ENCODE measurements around the gene LATS1.
"Not testable (repeated sequence)": the region's sequence is repeated elsewhere in the genome, so short reads cannot be mapped to it uniquely, and the experiment has no call there.

The LATS1 gene

GRCh38 chr6:149717588-149718458, at the start of gene LATS1:
LATS1 (minus strand) TSS chr6:149718101; CDS start chr6:149702126, 15,975 bp downstream.
- no peak for TF ChIP-seq Cebpa-rat (IDR thresholded peaks at IDR 0.05)
- Histone ChIP-seq H3K4me1 (peaks cover 18 to 27% (median 22%) of the 10 kb centered on the region in 10 experiments), H3K27ac (peak within 1 kb of the TSS; percentile 94 to 98 (median 96)), H3K27me3 (no peaks in the 10 kb centered on the region), H3K4me3 (peak within 1 kb of the TSS; percentile 89 to 99 (median 95)), H3K4me2 (peak within 1 kb of the TSS; percentile 77 to 97 (median 92)), H3K9me3 (replicated peaks in 1 of 11) (no peaks in the 10 kb centered on the region), H3K9ac (peak within 1 kb of the TSS; percentile 96 to 99 (median 98)), H4K20me1 (peaks cover 24 to 49% (median 40%) of the 10 kb centered on the region in 11 experiments; a peak in 21 of 22 replicates), H3K36me3 (peaks cover 8 to 48% (median 23%) of the 10 kb centered on the region in 11 experiments; a peak in 19 of 22 replicates)

- H3K9ac ChIP-seq = no peak overlapping the region
- no peak for TF ChIP-seq Cebpa-rat (IDR thresholded peaks at IDR 0.05)
- H3K4me3 ChIP-seq = peak overlapping the region in 2 of 10 experiments; percentile 2 to 29; a peak in 3 of 20 replicates
- no peak overlapping the region for H3K4me2 ChIP-seq
- H3K36me3 ChIP-seq = peaks cover 43 to 76% (median 64%) of the 10 kb centered on the region in 11 experiments
- peaks cover 26 to 40% (median 36%) of the 10 kb centered on the region in 11 experiments for H3K9me3 ChIP-seq (replicated peaks in 1 of 11)
- peaks cover 0 to 55% (median 24%) of the 10 kb centered on the region in 11 experiments; a peak in 13 of 22 replicates for H4K20me1 ChIP-seq
- peaks cover 5 to 13% (median 9%) of the 10 kb centered on the region in 10 experiments; a peak in 18 of 20 replicates for H3K4me1 ChIP-seq
- no peaks in the 10 kb centered on the region for H3K27me3 ChIP-seq
- H3K27ac ChIP-seq = no peak overlapping the region
Measured at GRCh38 chr6:149766156-149766769, 48.4 kb upstream of the LATS1 start.

- H3K27me3 ChIP-seq = no peaks in the 10 kb centered on the region
- H3K4me2 ChIP-seq = peak overlapping the region in 1 of 11 experiments; percentile 26; a peak in 1 of 22 replicates
- peaks cover 53 to 74% (median 63%) of the 10 kb centered on the region in 11 experiments for H3K36me3 ChIP-seq
- no peak for TF ChIP-seq Cebpa-rat (IDR thresholded peaks at IDR 0.05)
- H3K9me3 ChIP-seq (replicated peaks in 1 of 11) = peaks cover 26 to 40% (median 36%) of the 10 kb centered on the region in 11 experiments
- peaks cover 6 to 22% (median 18%) of the 10 kb centered on the region in 10 experiments; a peak in 18 of 20 replicates for H3K4me1 ChIP-seq
- no peak overlapping the region for H3K27ac ChIP-seq
- peaks cover 7 to 58% (median 29%) of the 10 kb centered on the region in 11 experiments; a peak in 15 of 22 replicates for H4K20me1 ChIP-seq
- no peak overlapping the region for H3K4me3 ChIP-seq
- no peak overlapping the region for H3K9ac ChIP-seq
Measured at GRCh38 chr6:149763866-149764265, 46.0 kb upstream of the LATS1 start.

GRCh38 chr6:149761438-149761837, 43.5 kb upstream of the LATS1 start:
- no peak for TF ChIP-seq Cebpa-rat (IDR thresholded peaks at IDR 0.05)
- Histone ChIP-seq H3K4me1 (peaks cover 6 to 22% (median 18%) of the 10 kb centered on the region in 10 experiments; a peak in 18 of 20 replicates), H3K27me3 (no peaks in the 10 kb centered on the region), H3K4me2 (peak overlapping the region in 6 of 11 experiments; percentile 8 to 46 (median 33); a peak in 9 of 22 replicates), H3K27ac (peak overlapping the region in 4 of 11 experiments; percentile 26 to 51 (median 39); a peak in 6 of 22 replicates), H3K4me3 (no peak overlapping the region), H3K9ac (no peak overlapping the region), H4K20me1 (peaks cover 15 to 62% (median 48%) of the 10 kb centered on the region in 11 experiments; a peak in 20 of 22 replicates), H3K9me3 (replicated peaks in 1 of 11) (peaks cover 23 to 31% (median 26%) of the 10 kb centered on the region in 11 experiments), H3K36me3 (peaks cover 39 to 69% (median 55%) of the 10 kb centered on the region in 11 experiments)

DNA sequence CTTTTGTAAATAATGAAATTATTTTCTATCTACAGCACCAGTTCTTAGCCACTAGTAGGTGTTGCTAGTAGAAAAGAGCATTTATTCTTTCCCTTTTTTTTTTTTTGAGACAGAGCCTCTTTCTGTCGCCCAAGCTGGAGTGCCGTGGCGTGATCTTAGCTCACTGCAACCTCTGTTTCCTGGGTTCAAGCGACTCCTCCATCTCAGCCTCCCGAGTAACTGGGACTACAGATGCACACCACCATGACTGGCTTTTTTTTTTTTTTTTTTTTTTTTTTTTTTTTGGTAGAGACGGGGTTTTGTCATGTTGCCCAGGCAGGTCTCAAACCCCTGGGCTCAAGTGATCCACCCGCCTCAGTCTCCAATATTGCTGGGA, 38.3 kb upstream of the LATS1 start:
- Histone ChIP-seq H3K27me3 (no peaks in the 10 kb centered on the region), H3K4me3 (no peak overlapping the region), H3K9me3 (replicated peaks in 1 of 11) (no peaks in the 10 kb centered on the region), H3K4me2 (no peak overlapping the region), H3K9ac (no peak overlapping the region), H3K27ac (no peak overlapping the region), H3K36me3 (peaks cover 25 to 74% (median 37%) of the 10 kb centered on the region in 11 experiments), H3K4me1 (peaks cover 23 to 58% (median 43%) of the 10 kb centered on the region in 10 experiments), H4K20me1 (peaks cover 52 to 100% (median 90%) of the 10 kb centered on the region in 11 experiments; a peak in 21 of 22 replicates)
- TF ChIP-seq Cebpa-rat (IDR thresholded peaks at IDR 0.05) = no peak

GRCh38 chr6:149755300-149756260, 37.7 kb upstream of the LATS1 start:
- no peaks in the 10 kb centered on the region for H3K27me3 ChIP-seq
- no peak for TF ChIP-seq Cebpa-rat (IDR thresholded peaks at IDR 0.05)
- no peak overlapping the region for H3K27ac ChIP-seq
- H3K4me1 ChIP-seq = peaks cover 29 to 58% (median 44%) of the 10 kb centered on the region in 10 experiments
- no peaks in the 10 kb centered on the region for H3K9me3 ChIP-seq (replicated peaks in 1 of 11)
- H3K4me2 ChIP-seq = peak overlapping the region; percentile 0 to 95 (median 32); a peak in 12 of 22 replicates
- H3K9ac ChIP-seq = no peak overlapping the region
- peaks cover 56 to 100% (median 91%) of the 10 kb centered on the region in 11 experiments; a peak in 21 of 22 replicates for H4K20me1 ChIP-seq
- H3K4me3 ChIP-seq = no peak overlapping the region
- peaks cover 23 to 70% (median 35%) of the 10 kb centered on the region in 11 experiments for H3K36me3 ChIP-seq

DNA sequence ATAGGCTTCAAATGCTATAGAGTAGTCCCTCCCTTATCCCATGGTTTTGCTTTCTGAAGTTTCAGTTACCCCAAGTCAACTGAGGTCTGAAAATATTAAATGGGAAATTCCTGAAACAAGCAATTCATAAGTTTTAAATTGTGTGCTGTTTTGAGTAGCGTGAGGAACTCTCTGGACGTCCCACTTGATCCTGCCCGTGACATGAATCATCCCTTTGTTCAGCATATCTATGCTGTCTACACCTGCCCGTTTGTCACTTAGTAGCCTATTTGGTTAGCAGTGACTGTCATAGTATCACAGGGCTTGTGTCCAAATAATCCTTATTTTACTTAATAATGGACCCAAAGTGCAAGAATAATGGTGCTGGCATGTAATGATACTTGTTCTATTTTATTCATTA, 36.6 kb upstream of the LATS1 start:
- Histone ChIP-seq H3K4me2 (peak overlapping the region in 4 of 11 experiments; percentile 7 to 95 (median 28); a peak in 5 of 22 replicates), H4K20me1 (peaks cover 58 to 98% (median 92%) of the 10 kb centered on the region in 11 experiments; a peak in 21 of 22 replicates), H3K9me3 (replicated peaks in 1 of 11) (no peaks in the 10 kb centered on the region), H3K4me1 (peaks cover 31 to 57% (median 46%) of the 10 kb centered on the region in 10 experiments), H3K4me3 (no peak overlapping the region), H3K9ac (no peak overlapping the region), H3K27me3 (no peaks in the 10 kb centered on the region), H3K27ac (no peak overlapping the region), H3K36me3 (peaks cover 13 to 60% (median 24%) of the 10 kb centered on the region in 11 experiments; a peak in 21 of 22 replicates)
- no peak for TF ChIP-seq Cebpa-rat (IDR thresholded peaks at IDR 0.05)

DNA sequence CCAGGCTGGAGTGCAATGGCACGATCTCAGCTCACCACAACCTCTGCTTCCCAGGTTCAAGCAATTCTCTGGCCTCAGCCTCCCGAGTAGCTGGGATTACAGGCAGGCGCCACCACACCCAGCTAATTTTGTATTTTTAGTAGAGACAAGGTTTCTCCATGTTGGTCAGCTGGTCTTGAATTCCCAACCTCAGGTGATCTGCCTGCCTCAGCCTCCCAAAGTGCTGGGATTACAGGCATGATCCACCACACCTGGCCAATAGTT, 35.4 kb upstream of the LATS1 start:
- peak overlapping the region in 5 of 11 experiments; percentile 17 to 95 (median 60); a peak in 7 of 22 replicates for H3K4me2 ChIP-seq
- H3K36me3 ChIP-seq = peaks cover 4 to 48% (median 15%) of the 10 kb centered on the region in 11 experiments; a peak in 18 of 22 replicates
- not testable (repeated sequence) for H3K9me3 ChIP-seq (replicated peaks in 1 of 11); H3K27me3 ChIP-seq; H3K27ac ChIP-seq; H3K4me3 ChIP-seq; H3K9ac ChIP-seq
- H4K20me1 ChIP-seq = peaks cover 58 to 86% (median 81%) of the 10 kb centered on the region in 11 experiments; a peak in 21 of 22 replicates
- peaks cover 35 to 62% (median 52%) of the 10 kb centered on the region in 10 experiments for H3K4me1 ChIP-seq

All from BLaER1 treated with 17β-estradiol and CSF1 and Interleukin-3, amounts not matched to agents 10 nM and 100 nM (cell line).